ENCODE results near the gene TOP1. TPM values are rescaled to one million over a fixed set of nuclear protein-coding genes. Genes with fewer than 3 reads are reported as not detected.
"Not testable (repeated sequence)": the region's sequence is repeated elsewhere in the genome, so short reads cannot be mapped to it uniquely, and the experiment has no call there.

The TOP1 gene
- total RNA-seq, 1 experiment from 2014 or later: 129 TPM

DNA sequence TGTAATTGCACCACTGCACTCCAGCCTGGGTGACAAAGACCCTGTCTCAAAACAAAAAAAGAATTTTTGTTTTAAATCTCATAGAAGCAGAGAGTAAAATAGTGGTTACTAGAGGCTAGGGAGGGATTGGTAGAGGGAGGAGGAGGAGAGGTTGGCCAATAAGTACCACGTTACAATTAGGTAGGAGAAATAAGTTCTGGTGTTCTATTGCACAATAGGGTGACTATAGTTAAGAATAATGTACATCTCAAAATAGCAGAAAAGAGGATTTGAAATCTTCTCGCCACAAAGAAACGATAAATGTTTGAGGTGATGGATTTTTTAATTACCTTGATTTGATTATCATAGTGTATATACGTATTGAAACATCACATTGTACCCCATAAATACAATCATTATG lies 27.1 kb upstream of the TOP1 start:
- H3K27ac Mint-ChIP-seq (ENCODE audit: unreplicated experiment): no peak overlapping the region
- H3K9me3 Mint-ChIP-seq (ENCODE audit: low read depth, unreplicated experiment): peaks cover 2% of the 10 kb centered on the region
- CTCF ChIA-PET: interaction anchor here (0.7 to 2.7 kb wide), 2 partner anchors 11 to 15 kb away, joined by 5 to 12 read pairs; no protein-coding TSS in a partner anchor
- no peak for DNase-seq
- no peak overlapping the region for H3K4me3 Mint-ChIP-seq (ENCODE audit: low read depth, unreplicated experiment)
- BruUV-seq (replicated peaks): no TSS peak
- peaks cover 25% of the 10 kb centered on the region for H3K36me3 Mint-ChIP-seq (ENCODE audit: insufficient read depth, unreplicated experiment)
- H3K27me3 Mint-ChIP-seq (ENCODE audit: unreplicated experiment): no peaks in the 10 kb centered on the region
- intact Hi-C loops (cut with micrococcal nuclease; ENCODE audit: unreplicated experiment): no loop called here
- TF ChIP-seq, protein P1, sequence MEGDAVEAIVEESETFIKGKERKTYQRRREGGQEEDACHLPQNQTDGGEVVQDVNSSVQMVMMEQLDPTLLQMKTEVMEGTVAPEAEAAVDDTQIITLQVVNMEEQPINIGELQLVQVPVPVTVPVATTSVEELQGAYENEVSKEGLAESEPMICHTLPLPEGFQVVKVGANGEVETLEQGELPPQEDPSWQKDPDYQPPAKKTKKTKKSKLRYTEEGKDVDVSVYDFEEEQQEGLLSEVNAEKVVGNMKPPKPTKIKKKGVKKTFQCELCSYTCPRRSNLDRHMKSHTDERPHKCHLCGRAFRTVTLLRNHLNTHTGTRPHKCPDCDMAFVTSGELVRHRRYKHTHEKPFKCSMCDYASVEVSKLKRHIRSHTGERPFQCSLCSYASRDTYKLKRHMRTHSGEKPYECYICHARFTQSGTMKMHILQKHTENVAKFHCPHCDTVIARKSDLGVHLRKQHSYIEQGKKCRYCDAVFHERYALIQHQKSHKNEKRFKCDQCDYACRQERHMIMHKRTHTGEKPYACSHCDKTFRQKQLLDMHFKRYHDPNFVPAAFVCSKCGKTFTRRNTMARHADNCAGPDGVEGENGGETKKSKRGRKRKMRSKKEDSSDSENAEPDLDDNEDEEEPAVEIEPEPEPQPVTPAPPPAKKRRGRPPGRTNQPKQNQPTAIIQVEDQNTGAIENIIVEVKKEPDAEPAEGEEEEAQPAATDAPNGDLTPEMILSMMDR (IDR thresholded peaks at IDR 0.05; ENCODE audit: unreplicated experiment): no peak
- peaks cover 45% of the 10 kb centered on the region for H3K4me1 Mint-ChIP-seq (ENCODE audit: low read depth, unreplicated experiment)

DNA sequence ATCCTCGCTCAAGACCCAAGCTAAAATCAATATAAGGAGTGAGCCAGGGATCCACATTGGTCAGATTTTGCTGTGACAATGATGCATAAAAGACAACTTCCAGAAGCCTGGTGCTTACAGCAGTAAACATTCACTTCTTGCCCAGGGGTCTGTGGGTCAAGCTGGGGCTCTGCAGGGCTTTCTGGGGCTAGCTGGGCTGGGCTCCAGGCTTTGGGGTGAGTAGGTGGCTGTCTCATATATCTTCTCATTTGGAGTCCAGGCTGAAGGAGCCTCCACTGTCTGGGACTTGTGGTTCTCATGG lies 25.8 kb upstream of the TOP1 start:
- TF ChIP-seq, protein P1 (IDR thresholded peaks at IDR 0.05; ENCODE audit: unreplicated experiment): no peak
- Mint-ChIP-seq H3K9me3 (ENCODE audit: low read depth, unreplicated experiment) (peaks cover 4% of the 10 kb centered on the region), H3K4me3 (ENCODE audit: low read depth, unreplicated experiment) (peak overlapping the region; percentile 54), H3K27me3 (ENCODE audit: unreplicated experiment) (no peaks in the 10 kb centered on the region), H3K36me3 (ENCODE audit: insufficient read depth, unreplicated experiment) (peaks cover 25% of the 10 kb centered on the region), H3K4me1 (ENCODE audit: low read depth, unreplicated experiment) (peaks cover 42% of the 10 kb centered on the region), H3K27ac (ENCODE audit: unreplicated experiment) (peak overlapping the region; percentile 99)
- BruUV-seq (replicated peaks): no TSS peak
- no peak for DNase-seq
- CTCF ChIA-PET: interaction anchor here (0.7 to 2.7 kb wide), 2 partner anchors 12 to 661 kb away, joined by 3 to 12 read pairs; no protein-coding TSS in a partner anchor
- intact Hi-C loops (cut with micrococcal nuclease; ENCODE audit: unreplicated experiment): loop anchor here (1.0 to 2.0 kb wide), 3 partner anchors 29 to 76 kb away; no protein-coding TSS in a partner anchor

DNA sequence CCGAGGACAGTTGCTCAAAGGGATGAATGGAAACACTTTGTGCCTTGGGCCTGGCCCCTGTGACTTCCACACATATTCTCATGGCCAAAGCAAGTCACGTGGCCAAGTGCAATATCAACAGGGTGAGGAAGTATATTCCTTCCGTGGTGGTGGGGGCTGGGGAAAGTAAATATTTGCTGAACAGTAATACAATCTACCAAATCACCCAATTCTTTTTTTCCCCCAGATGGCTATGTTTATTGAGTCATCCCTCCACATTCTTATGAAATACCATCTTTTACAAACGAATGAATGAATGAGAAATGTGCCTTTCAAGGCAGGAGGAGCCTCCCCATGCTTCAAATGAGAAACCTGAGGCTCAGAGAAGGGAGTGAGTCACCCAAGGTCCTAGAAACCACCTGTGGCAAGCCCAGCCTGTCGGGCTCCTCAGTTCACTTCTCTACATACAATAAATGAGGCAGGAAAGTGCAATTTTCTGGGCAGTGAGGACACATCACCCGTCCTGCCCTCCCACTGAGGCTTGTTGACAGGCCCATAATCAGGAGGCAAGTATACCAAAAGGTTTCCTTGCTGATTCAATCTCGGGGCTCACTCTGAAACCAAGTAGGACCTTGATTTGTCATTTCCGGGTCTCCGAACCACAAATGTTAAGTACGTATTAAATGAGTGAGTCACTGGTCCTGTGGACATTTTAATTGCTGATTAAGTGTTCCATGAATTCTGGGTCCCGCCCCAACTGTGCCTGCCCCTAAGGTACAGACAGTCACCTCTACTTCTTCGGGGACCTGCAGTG lies 25.3 kb upstream of the TOP1 start:
- TF ChIP-seq, protein P1 (IDR thresholded peaks at IDR 0.05; ENCODE audit: unreplicated experiment): no peak
- DNase-seq: peak; percentile 93
- intact Hi-C loops (cut with micrococcal nuclease; ENCODE audit: unreplicated experiment): loop anchor here (1.0 to 2.0 kb wide), 3 partner anchors 28 to 75 kb away; no protein-coding TSS in a partner anchor
- peak overlapping the region; percentile 99 for H3K27ac Mint-ChIP-seq (ENCODE audit: unreplicated experiment)
- peaks cover 48% of the 10 kb centered on the region for H3K4me1 Mint-ChIP-seq (ENCODE audit: low read depth, unreplicated experiment)
- peak overlapping the region; percentile 54 for H3K4me3 Mint-ChIP-seq (ENCODE audit: low read depth, unreplicated experiment)
- CTCF ChIA-PET: interaction anchor here (2.7 kb wide), 1 partner anchor 12 kb away, joined by 12 read pairs; no protein-coding TSS in a partner anchor
- no TSS peak for BruUV-seq (replicated peaks)
- H3K9me3 Mint-ChIP-seq (ENCODE audit: low read depth, unreplicated experiment): peaks cover 5% of the 10 kb centered on the region
- peaks cover 25% of the 10 kb centered on the region for H3K36me3 Mint-ChIP-seq (ENCODE audit: insufficient read depth, unreplicated experiment)
- H3K27me3 Mint-ChIP-seq (ENCODE audit: unreplicated experiment): no peaks in the 10 kb centered on the region

DNA sequence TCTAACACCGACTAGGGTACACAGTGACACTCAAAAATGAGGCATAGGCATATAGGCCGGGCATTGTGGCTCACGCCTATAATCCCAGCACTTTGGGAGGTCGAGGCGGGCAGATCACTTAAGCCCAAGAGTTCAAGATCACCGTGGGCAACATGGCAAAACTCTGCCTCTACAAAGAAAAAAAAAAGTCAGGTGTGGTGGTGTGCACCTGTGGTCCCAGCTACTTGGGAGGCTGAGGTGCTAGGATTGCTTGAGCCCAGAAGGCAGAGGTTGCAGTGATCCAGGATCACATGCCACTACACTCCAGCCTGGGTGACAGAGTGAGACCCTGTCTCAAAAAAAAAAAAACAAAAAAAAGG lies 24.7 kb upstream of the TOP1 start:
- H3K9me3 Mint-ChIP-seq (ENCODE audit: low read depth, unreplicated experiment); DNase-seq; CTCF ChIA-PET; H3K27me3 Mint-ChIP-seq (ENCODE audit: unreplicated experiment): not testable (repeated sequence)
- BruUV-seq (replicated peaks): TSS peak; percentile 91
- intact Hi-C loops (cut with micrococcal nuclease; ENCODE audit: unreplicated experiment): loop anchor here (1.0 to 2.0 kb wide), 3 partner anchors 27 to 75 kb away; no protein-coding TSS in a partner anchor
- peak overlapping the region; percentile 54 for H3K4me3 Mint-ChIP-seq (ENCODE audit: low read depth, unreplicated experiment)
- H3K36me3 Mint-ChIP-seq (ENCODE audit: insufficient read depth, unreplicated experiment): peaks cover 25% of the 10 kb centered on the region
- peaks cover 53% of the 10 kb centered on the region for H3K4me1 Mint-ChIP-seq (ENCODE audit: low read depth, unreplicated experiment)
- peak overlapping the region; percentile 99 for H3K27ac Mint-ChIP-seq (ENCODE audit: unreplicated experiment)

All from Calu3 (cell line).